ENCODE data around the gene KCNK5. TPM values are rescaled to one million over a fixed set of nuclear protein-coding genes. Genes with fewer than 3 reads are reported as not detected.
A peak's percentile ranks its signal among the peaks of the same experiment; 100 is the strongest.

KCNK5 gene, protein sequence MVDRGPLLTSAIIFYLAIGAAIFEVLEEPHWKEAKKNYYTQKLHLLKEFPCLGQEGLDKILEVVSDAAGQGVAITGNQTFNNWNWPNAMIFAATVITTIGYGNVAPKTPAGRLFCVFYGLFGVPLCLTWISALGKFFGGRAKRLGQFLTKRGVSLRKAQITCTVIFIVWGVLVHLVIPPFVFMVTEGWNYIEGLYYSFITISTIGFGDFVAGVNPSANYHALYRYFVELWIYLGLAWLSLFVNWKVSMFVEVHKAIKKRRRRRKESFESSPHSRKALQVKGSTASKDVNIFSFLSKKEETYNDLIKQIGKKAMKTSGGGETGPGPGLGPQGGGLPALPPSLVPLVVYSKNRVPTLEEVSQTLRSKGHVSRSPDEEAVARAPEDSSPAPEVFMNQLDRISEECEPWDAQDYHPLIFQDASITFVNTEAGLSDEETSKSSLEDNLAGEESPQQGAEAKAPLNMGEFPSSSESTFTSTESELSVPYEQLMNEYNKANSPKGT
- total RNA-seq, result 1 to 10 TPM; 3.0 to 7.5 (median 4.9) TPM
- polyA plus RNA-seq, result 10 to 100 TPM in 1 of 3 donors, 1 to 10 TPM in 2; 8.4 to 26.9 (median 8.6) TPM

DNA sequence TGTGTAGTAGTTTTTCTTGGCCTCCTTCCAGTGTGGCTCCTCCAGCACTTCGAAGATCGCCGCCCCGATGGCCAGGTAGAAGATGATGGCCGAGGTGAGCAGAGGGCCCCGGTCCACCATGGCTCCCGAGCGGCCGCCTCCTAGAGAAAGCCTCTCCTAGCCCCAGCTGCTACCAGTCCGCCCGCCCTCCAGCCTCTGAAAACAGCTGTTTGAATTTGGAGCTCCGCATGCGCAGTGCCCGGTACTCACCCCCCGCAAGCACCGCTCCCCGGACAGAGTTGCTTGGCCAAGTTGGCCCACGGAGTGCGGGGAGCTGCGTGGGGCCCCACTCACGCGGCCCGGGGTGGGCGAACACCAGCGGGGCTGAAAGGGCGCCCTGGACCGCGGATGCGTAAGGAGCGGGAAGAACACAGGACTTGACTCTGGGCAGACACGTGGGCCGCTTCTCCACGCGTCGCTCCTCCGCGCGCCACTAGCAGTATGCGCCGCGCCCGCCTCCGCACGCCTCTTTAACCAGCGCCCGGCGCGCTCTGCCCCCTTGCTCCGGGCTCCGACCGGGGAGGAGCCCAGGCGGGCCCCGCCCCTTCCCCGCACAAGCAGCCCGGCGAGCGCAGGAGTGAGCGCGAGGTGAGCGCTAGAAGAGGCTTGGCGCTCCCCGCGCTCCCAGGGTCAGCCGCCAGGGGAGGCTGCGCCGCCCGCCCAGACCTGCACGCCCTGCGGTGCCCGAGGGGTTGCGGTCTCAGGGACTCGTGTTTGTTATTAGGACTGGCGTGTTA, at the start of gene KCNK5:
TSS of gene KCNK5 (minus strand) at position 484 of the 776 bp plus-strand sequence. CDS start at position 120, 364 bp downstream.
- H3K27ac ChIP-seq, result peak within 1 kb of the TSS; percentile 46 to 59 (median 53)
- no peak for TF ChIP-seq EP300 (IDR thresholded peaks at IDR 0.05)
- TF ChIP-seq POLR2AphosphoS5 (IDR thresholded peaks at IDR 0.05), result peak in 3 of 4 donors; percentile 65 to 85 (median 85)
- TF ChIP-seq, protein P1, sequence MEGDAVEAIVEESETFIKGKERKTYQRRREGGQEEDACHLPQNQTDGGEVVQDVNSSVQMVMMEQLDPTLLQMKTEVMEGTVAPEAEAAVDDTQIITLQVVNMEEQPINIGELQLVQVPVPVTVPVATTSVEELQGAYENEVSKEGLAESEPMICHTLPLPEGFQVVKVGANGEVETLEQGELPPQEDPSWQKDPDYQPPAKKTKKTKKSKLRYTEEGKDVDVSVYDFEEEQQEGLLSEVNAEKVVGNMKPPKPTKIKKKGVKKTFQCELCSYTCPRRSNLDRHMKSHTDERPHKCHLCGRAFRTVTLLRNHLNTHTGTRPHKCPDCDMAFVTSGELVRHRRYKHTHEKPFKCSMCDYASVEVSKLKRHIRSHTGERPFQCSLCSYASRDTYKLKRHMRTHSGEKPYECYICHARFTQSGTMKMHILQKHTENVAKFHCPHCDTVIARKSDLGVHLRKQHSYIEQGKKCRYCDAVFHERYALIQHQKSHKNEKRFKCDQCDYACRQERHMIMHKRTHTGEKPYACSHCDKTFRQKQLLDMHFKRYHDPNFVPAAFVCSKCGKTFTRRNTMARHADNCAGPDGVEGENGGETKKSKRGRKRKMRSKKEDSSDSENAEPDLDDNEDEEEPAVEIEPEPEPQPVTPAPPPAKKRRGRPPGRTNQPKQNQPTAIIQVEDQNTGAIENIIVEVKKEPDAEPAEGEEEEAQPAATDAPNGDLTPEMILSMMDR (IDR thresholded peaks at IDR 0.05), result peak; percentile 6 to 59 (median 38)
- peak; percentile 47 to 49 for TF ChIP-seq POLR2A (IDR thresholded peaks at IDR 0.05)
- no peaks in the 10 kb centered on the region for H3K36me3 ChIP-seq
- H3K4me3 ChIP-seq, result peak within 1 kb of the TSS; percentile 30 to 53 (median 48)
- intact Hi-C loops (cut with DNase I), result no loop called here
- DNase-seq, result peak; percentile 73
- H3K27me3 ChIP-seq, result peaks cover 8 to 49% (median 21%) of the 10 kb centered on the region in 3 donors
- 1 to 2% methylated on average over 73 of the region's 73 CpGs for WGBS, 2 donors
- H3K4me1 ChIP-seq, result peaks cover 0 to 15% (median 13%) of the 10 kb centered on the region in 4 donors
- no peaks in the 10 kb centered on the region for H3K9me3 ChIP-seq

DNA sequence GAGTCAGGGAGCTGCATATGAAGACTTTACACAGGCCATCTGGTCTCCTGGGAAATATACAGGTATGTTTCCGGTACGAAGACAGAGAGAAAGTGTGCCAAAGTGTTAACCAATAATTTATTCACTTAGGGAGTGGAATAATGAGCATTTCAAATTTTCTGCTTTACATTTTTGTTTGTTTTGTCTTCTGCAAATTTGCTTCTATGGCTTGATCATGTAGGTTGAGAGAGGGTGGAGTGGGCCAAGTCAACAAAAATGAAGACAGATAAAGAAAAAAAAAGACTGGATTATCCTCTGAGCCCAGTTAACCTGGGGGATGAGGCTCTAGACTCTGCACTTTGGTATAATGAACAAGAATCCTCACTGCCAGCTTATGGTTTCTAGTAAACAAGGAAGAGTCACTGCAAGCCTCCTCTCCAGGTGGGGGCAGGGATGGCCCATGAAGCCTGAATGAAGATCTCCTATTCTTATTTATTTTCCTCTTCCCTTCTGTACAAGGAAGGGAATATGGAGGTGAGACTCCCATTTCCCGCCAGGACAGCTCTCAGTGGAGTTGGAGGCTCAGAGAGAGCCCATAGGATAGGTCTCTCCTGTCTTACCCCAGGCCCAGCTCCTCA, 47.2 kb upstream of the KCNK5 start:
- Histone ChIP-seq H3K4me1 (no peaks in the 10 kb centered on the region), H3K27ac (no peak overlapping the region), H3K9me3 (no peaks in the 10 kb centered on the region), H3K36me3 (no peaks in the 10 kb centered on the region), H3K27me3 (no peaks in the 10 kb centered on the region), H3K4me3 (no peak overlapping the region)
- no peak for TF ChIP-seq POLR2AphosphoS5 (IDR thresholded peaks at IDR 0.05)
- no peak for TF ChIP-seq EP300 (IDR thresholded peaks at IDR 0.05)
- TF ChIP-seq, protein P1 (IDR thresholded peaks at IDR 0.05), result no peak
- TF ChIP-seq POLR2A (IDR thresholded peaks at IDR 0.05), result no peak
- WGBS, 2 donors, result 55 to 76% methylated on average over 3 of the region's 3 CpGs
- intact Hi-C loops (cut with DNase I), result no loop called here
- no peak for DNase-seq

DNA sequence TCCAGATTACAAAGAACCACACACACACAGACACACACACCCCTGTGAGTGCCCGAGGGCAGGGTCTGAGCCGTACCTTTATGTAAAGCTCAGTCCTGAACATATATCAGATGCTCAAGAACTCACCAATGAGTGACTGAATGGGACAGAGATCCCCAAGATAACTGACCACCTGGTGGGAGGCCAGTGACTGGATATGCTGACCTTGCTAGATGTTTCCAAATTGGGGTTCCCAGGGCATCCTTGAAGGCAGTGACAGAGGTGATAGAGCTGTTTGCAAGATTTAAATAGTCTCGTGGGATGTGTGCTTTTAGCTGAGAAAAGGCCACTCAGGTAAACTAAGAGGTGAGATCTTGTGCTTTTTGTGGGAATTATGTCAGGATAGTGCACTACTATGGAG, 45.6 kb upstream of the KCNK5 start:
- TF ChIP-seq POLR2A (IDR thresholded peaks at IDR 0.05) (no peak), EP300 (IDR thresholded peaks at IDR 0.05) (no peak), POLR2AphosphoS5 (IDR thresholded peaks at IDR 0.05) (no peak)
- TF ChIP-seq, protein P1 (IDR thresholded peaks at IDR 0.05), result no peak
- DNase-seq, result no peak
- Histone ChIP-seq H3K4me1 (no peaks in the 10 kb centered on the region), H3K36me3 (no peaks in the 10 kb centered on the region), H3K27ac (no peak overlapping the region), H3K4me3 (no peak overlapping the region), H3K9me3 (no peaks in the 10 kb centered on the region), H3K27me3 (no peaks in the 10 kb centered on the region)
- 90 to 93% methylated on average over 3 of the region's 3 CpGs for WGBS, 2 donors
- intact Hi-C loops (cut with DNase I), result no loop called here

DNA sequence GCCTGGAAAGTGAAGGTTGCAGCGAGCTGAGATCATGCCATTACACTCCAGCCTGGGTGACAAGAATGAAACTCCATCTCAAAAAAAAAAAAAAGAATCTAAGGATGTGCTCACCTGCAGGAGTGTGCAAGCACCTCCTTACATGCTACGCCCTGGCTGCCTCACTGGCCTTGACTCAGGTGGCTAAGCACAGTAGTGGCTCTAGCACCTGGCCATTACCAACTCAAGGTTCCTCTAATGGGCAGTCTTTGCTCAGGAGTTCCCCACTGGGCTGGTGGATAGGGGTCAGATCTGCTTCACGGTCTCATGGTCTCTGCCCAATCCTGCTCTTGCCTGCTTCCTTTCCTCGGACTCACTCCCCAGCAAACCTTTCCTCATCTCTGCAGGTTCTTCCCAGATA, 45.2 kb upstream of the KCNK5 start:
- Histone ChIP-seq H3K36me3 (no peaks in the 10 kb centered on the region), H3K9me3 (no peaks in the 10 kb centered on the region), H3K4me3 (no peak overlapping the region), H3K27ac (no peak overlapping the region), H3K27me3 (no peaks in the 10 kb centered on the region), H3K4me1 (no peaks in the 10 kb centered on the region)
- 70 to 80% methylated on average over 4 of the region's 4 CpGs for WGBS, 2 donors
- TF ChIP-seq, protein P1 (IDR thresholded peaks at IDR 0.05), result no peak
- TF ChIP-seq POLR2AphosphoS5 (IDR thresholded peaks at IDR 0.05) (no peak), POLR2A (IDR thresholded peaks at IDR 0.05) (no peak), EP300 (IDR thresholded peaks at IDR 0.05) (no peak)
- DNase-seq, result no peak
- intact Hi-C loops (cut with DNase I), result no loop called here
